GM18870 (cell line): Measurements from ENCODE around the gene PCDHA6.
"Not testable (repeated sequence)": the region's sequence is repeated elsewhere in the genome, so short reads cannot be mapped to it uniquely, and the experiment has no call there.

Source experiments
- ATAC-seq: cut with Tn5 transposase; IDR thresholded peaks from one replicate; pipeline ENCODE4 v1.9.1; 2021; ENCODE audit warnings: moderate library complexity; ENCODE audit not compliant: unreplicated experiment

The PCDHA6 gene

DNA sequence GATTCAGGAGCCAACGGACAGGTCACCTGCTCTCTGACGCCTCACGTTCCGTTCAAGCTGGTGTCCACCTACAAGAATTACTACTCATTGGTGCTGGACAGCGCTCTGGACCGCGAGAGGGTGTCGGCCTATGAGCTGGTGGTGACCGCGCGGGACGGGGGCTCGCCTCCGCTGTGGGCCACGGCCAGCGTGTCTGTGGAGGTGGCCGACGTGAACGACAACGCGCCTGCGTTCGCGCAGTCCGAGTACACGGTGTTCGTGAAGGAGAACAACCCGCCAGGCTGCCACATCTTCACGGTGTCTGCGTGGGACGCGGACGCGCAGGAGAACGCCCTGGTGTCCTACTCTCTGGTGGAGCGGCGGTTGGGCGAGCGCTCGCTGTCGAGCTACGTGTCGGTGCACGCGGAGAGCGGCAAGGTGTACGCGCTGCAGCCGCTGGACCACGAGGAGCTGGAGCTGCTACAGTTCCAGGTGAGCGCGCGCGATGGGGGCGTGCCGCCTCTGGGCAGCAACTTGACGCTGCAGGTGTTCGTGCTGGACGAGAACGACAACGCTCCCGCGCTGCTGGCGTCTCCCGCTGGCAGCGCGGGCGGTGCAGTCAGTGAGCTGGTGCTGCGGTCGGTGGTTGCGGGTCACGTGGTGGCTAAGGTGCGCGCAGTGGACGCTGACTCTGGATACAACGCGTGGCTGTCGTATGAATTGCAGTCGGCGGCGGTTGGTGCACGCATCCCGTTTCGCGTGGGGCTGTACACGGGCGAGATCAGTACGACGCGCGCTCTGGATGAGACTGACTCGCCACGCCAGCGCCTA, 29.6 kb downstream of the PCDHA6 start:
- no peak for ATAC-seq

DNA sequence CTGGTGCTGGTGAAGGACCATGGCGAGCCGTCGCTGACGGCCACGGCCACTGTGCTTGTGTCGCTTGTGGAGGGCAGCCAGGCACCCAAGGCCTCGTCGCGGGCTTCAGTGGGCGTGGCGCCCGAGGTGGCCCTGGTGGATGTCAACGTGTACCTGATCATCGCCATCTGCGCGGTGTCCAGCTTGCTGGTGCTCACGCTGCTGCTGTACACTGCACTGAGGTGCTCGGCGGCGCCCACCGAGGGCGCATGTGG, 30.2 kb downstream of the PCDHA6 start:
- no peak for ATAC-seq

DNA sequence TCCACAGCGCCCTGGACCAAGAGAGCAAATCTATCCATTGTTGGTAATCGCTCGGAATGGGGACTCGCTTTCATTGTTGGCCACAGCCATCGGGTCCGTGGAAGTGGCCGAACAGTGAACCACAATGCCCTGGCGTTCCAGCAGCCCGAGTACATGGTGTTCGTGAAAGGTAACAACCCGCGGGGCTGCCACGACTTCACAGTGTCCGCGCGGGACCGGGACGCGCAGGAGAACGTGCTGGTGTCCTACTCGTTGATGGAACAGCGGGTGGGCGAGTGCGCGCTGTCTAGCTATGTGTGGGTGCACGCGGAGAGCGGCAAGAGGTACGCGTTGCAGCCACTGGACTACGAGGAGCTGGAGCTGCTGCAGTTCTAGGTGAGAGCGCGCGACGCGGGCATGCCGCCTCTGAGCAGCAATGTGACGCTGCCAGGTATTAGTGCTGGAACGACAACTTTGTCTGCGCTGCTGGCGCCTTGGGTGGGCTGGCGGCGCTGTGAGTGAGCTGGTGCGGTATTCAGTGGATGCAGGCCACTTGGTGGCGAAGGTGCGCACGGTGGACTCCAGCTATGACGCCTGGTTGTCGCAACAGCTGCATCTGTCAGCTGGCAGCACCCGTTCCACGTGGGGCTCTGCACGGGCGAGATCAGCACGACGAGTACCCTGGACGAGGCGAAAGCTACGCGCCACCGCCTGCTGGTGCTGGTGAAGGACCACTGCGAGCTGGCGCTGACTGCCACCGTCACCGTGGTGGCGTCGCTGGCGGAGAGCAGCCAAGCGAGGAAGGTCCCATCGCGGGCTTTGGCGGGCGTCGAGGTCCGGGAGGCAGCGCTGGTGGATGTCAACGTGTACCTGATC, 34.9 kb downstream of the PCDHA6 start:
- no peak for ATAC-seq

DNA sequence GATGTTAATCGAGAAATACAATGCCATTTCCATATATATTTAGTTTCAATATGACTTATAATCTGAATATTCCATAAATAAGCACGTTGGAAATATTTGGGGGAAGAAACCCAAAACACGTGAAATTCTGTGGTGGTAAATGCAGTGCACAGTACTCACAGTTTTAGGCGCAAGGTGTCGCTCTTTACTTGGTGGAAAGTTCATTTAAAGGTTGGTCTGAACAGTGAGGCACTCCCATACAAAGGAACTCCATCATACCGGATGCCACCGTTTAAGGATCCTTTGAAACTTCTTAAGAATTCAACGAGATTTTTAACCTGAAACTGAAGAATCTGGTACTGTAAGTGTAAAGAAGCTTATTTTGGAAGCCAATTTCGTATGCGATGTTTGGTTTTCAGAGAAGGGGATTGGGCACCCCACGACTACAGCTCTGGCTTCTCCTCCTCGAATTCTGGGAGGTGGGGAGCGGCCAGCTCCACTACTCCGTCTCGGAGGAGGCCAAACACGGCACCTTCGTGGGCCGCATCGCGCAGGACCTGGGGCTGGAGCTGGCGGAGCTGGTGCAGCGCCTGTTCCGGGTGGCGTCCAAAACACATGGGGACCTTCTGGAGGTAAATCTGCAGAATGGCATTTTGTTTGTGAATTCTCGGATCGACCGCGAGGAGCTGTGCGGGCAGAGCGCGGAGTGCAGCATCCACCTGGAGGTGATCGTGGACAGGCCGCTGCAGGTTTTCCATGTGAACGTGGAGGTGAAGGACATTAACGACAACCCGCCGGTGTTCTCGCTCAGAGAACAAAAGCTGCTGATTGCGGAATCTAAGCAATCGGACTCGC, 41.2 kb downstream of the PCDHA6 start, which contains the start of gene PCDHA11:
PCDHA11 (plus strand) TSS at position 237 of the 834 bp plus-strand sequence; CDS start at position 384, 147 bp downstream.
- ATAC-seq, result no peak

DNA sequence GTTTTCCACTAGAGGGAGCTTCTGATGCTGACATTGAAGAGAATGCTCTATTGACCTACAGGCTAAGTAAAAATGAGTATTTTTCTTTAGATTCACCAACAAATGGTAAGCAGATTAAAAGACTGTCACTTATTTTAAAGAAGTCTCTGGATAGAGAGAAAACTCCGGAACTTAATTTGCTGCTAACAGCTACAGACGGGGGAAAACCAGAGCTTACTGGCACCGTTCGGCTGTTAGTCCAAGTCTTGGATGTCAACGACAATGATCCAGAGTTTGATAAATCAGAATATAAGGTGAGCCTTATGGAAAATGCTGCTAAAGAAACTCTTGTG, 41.8 kb downstream of the PCDHA6 start:
- ATAC-seq, result no peak

DNA sequence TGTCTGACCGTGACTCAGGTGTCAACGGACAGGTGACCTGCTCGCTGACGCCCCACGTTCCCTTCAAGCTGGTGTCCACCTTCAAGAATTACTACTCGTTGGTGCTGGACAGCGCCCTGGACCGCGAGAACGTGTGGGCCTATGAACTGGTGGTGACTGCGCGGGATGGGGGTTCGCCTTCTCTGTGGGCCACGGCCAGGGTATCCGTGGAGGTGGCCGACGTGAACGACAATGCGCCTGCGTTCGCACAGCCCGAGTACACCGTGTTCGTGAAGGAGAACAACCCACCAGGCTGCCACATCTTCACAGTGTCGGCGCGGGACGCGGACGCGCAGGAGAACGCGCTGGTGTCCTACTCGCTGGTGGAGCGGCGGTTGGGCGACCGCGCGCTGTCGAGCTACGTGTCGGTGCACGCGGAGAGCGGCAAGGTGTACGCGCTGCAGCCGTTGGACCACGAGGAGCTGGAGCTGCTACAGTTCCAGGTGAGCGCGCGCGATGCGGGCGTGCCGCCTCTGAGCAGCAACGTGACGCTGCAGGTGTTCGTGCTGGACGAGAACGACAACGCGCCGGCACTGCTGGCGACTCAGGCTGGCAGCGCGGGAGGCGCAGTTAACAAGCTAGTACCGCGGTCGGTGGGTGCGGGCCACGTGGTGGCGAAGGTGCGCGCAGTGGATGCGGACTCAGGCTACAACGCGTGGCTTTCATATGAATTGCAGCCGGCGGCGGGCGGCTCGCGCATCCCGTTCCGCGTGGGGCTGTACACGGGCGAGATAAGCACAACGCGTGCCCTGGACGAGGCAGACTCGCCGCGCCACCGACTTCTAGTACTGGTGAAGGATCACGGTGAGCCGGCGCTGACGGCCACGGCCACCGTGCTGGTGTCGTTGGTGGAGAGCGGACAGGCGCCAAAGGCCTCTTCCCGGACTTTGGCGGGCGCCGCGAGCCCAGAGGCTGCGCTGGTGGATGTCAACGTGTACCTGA, 42.8 kb downstream of the PCDHA6 start:
- ATAC-seq, result no peak

DNA sequence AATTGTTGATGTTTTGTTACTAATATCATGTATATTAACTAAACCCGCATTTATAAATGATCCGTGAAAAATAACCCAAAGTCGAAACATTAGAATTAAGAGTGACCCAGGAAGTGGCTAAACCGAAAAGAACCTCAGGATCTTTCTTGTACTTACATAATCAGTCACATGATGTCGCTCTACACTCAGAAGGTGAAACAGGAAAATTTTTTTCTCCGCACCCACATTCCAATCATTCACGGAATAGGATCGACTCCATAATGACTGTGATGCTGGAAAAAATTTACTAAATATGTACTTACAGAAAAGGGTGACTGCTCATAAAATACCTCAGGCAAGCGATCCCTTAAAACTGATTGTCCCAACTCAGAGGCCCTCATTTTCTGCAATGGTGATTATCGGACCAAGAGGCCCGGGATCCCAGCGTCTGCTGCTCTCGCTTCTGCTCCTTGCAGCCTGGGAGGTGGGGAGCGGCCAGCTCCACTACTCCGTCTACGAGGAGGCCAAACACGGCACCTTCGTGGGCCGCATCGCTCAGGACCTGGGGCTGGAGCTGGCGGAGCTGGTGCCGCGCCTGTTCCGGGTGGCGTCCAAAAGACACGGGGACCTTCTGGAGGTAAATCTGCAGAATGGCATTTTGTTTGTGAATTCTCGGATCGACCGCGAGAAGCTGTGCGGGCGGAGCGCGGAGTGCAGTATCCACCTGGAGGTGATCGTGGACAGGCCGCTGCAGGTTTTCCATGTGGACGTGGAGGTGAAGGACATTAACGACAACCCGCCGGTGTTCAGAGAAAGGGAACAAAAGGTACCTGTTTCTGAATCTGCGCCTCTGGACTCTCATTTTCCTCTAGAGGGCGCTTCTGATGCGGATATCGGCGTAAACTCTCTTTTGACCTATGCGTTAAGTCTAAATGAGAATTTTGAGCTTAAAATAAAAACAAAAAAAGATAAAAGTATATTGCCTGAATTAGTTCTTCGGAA, 47.6 kb downstream of the PCDHA6 start, which contains the start of gene PCDHA12:
PCDHA12 (plus strand) TSS at position 224 of the 981 bp plus-strand sequence; CDS start at position 389, 165 bp downstream.
- ATAC-seq, result no peak

DNA sequence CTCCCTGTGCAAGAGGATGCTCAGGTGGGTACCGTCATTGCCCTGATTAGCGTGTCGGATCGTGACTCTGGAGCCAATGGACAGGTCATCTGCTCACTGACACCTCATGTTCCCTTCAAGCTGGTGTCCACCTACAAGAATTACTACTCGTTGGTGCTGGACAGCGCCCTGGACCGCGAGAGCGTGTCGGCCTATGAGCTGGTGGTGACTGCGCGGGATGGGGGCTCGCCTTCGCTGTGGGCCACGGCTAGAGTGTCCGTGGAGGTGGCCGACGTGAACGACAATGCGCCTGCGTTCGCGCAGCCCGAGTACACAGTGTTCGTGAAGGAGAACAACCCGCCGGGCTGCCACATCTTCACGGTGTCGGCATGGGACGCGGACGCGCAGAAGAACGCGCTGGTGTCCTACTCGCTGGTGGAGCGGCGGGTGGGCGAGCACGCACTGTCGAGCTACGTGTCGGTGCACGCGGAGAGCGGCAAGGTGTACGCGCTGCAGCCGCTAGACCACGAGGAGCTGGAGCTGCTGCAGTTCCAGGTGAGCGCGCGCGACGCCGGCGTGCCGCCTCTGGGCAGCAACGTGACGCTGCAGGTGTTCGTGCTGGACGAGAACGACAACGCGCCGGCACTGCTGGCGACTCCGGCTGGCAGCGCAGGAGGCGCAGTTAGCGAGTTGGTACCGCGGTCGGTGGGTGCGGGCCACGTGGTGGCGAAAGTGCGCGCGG, 48.9 kb downstream of the PCDHA6 start:
- ATAC-seq, result not testable (repeated sequence)

DNA sequence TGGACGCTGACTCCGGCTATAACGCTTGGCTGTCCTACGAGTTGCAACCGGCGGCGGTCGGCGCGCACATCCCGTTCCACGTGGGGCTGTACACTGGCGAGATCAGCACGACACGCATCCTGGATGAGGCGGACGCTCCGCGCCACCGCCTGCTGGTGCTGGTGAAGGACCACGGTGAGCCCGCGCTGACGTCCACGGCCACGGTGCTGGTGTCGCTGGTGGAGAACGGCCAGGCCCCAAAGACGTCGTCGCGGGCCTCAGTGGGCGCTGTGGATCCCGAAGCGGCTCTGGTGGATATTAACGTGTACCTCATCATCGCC, 49.5 kb downstream of the PCDHA6 start:
- ATAC-seq, result no peak
